Mononuclear cell (primary cell): ENCODE data around the gene SLC44A1. TPM values are rescaled to one million over a fixed set of nuclear protein-coding genes. Genes with fewer than 3 reads are reported as not detected.

Experiments used
- H3K27me3 ChIP-seq: 2 replicates; pipeline ENCODE4 v1.6.0; 2011; ENCODE audit warnings: low read length, control low read depth; ENCODE audit not compliant: insufficient read depth
- H3K4me1 ChIP-seq: 2 replicates; pipeline ENCODE4 v1.5.1; 2011; ENCODE audit warnings: mild to moderate bottlenecking, low read length, control low read depth; ENCODE audit not compliant: insufficient read depth
- H3K4me3 ChIP-seq: 2 replicates; pipeline ENCODE4 v1.5.1; 2011; ENCODE audit warnings: mild to moderate bottlenecking, low read length, moderate library complexity
- H3K9me3 ChIP-seq: 2 replicates; pipeline ENCODE4 v1.5.1; 2011; ENCODE audit warnings: low read depth, mild to moderate bottlenecking, control low read depth, low read length
- total RNA-seq: library from RNA; depleted of rRNA; stranded (reverse); fragments of >200 nt; gene quantifications from one replicate; pipeline ENCODE4 v1.2.3, GENCODE V29; 2012

SLC44A1 gene
- total RNA-seq, 1 donor: 8.2 TPM

DNA sequence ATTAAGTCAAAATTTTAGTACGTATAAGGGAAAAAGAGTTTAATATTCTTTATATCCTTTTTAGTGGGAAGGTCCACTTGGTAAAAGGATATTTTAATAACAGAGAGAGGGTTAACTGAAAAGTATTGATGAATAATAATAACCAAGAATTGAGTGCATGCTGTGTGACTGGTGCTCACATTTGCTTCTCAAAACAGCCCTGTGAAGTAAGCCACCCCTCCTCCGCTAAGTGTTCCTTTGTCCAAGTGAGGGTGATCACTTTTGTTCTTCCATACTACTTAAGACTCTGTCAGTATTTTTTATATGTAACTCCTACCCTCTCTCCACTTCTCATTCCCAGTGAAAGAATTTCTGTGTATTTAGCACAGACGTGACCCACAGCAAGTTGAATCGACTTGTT, 51.5 kb downstream of the SLC44A1 start:
- H3K4me3 ChIP-seq: no peak overlapping the region
- peaks cover 13% of the 10 kb centered on the region for H3K4me1 ChIP-seq
- no peaks in the 10 kb centered on the region for H3K9me3 ChIP-seq
- H3K27me3 ChIP-seq: no peaks in the 10 kb centered on the region

DNA sequence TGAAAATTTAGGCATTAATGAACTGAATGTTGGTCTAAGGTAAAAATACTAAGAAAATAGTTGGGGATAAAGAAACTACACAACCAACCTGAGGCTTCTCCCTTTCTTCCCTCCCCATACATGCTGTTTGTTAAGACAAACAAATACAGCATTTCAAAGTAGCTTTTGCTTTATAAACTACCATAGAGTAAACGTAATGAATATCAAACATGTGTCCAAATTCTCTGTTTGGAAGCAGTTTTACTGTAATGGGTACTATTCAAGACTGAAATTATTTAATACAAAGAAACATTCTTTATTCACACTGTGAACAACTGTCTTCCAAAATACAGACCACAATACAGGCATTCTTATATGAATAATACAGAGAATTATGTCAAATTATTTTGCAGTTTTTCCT, 52.0 kb downstream of the SLC44A1 start:
- Histone ChIP-seq H3K27me3 (no peaks in the 10 kb centered on the region), H3K9me3 (no peaks in the 10 kb centered on the region), H3K4me1 (peaks cover 8% of the 10 kb centered on the region), H3K4me3 (no peak overlapping the region)

DNA sequence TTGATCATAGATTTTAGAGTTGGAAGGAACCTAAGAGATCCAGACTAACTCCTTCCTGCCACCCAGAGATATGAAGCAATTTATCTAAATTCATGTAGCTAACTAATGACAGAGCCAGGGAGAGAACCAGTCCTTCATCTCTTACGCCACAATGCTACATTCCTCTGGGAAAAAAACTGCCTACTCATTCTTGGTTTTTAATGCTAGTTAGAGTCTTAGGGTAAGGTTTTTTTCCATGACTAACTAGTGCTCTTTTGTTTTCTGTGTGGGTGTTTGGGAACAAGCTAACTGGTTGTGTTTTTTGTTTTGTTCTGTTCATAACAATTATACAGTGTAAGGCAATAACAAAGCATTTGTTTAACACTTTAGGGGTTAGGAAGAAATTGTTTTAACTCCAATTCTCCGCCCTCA, 52.4 kb downstream of the SLC44A1 start:
- Histone ChIP-seq H3K27me3 (no peaks in the 10 kb centered on the region), H3K4me3 (no peak overlapping the region), H3K9me3 (no peaks in the 10 kb centered on the region), H3K4me1 (peaks cover 6% of the 10 kb centered on the region)

DNA sequence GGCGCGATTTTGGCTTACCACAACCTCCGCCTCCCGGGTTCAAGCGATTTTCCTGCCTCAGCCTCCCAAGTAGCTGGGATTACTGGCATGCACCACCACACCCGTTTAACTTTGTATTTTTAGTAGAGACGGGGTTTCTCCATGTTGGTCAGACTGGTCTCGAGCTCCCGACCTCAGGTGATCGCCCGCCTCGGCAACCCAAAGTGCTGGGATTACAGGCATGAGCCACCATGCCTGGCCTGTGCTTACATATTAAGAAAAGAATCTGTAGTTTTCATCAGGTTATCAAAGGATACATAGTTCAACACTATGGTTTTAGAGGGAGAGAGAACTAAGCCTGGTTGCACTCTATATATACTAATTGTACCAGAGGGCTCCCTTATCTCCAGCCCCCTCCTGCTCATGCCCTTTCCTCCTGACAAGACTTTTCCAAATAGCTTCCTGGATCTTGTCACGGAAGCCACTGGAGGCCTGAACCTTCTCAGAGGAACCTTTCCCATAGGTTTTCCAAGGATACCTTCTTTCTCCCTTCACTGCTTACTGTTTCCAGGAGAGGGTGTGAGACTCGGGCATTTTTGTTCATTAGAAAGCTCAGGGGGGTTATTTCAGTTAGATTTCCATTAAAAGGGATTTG, 53.1 kb downstream of the SLC44A1 start:
- H3K27me3 ChIP-seq: no peaks in the 10 kb centered on the region

DNA sequence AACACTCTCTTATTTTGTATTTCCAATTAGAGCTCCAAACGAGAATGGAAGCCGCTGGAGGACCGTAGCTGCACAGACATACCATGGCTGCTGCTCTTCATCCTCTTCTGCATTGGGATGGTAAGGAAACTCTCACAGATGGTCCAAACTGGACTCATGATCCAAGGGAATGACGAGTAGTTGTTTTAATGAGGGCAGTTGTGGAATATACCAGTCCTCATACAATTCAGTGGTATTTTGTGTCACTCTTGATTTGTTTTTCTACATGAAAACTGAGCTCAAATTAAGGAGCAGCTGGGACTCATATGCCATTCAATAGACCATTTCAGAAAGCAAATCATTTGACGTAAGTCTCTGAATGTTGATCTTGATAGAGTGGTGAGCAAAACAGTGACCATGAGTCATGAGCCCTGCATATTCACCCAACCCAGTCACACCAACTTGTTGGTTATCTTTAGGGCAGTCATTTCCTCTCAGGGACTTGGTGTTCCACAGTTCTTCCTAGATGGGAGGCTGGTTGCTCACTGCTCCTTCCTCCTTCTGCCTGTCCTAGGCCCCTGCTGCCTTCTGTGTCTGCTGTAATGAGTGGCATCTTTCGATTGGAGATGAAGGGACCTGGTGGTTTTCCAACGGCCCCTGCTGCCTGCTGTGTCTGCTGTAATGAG, 54.9 kb downstream of the SLC44A1 start:
- Histone ChIP-seq H3K4me3 (no peak overlapping the region), H3K27me3 (no peaks in the 10 kb centered on the region), H3K9me3 (no peaks in the 10 kb centered on the region), H3K4me1 (peaks cover 6% of the 10 kb centered on the region)

More for the DNA sequence above, 53.1 kb downstream of the SLC44A1 start:
- Histone ChIP-seq H3K9me3 (no peaks in the 10 kb centered on the region), H3K4me1 (peaks cover 6% of the 10 kb centered on the region), H3K4me3 (no peak overlapping the region)

DNA sequence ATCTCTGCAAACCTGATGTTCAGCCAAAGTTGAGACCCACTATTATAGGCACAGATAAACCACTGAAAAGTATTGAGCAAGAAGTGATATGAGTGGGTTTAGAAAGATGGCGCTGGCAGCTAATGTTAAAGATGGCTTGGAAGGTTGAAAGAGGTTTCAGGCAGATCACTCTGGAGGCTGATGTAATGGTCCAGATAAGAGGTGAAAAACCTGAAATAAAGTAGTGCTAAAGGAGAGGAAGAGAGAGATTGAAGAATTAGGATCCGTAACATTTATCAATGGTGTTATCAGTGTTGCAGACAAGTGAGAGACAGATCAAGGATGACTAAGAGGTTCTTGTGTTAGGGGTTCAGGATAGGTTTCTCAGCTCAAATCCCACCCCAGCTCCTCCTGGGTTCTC, 58.3 kb downstream of the SLC44A1 start:
- Histone ChIP-seq H3K4me3 (no peak overlapping the region), H3K9me3 (no peaks in the 10 kb centered on the region), H3K27me3 (no peaks in the 10 kb centered on the region), H3K4me1 (peaks cover 6% of the 10 kb centered on the region)

DNA sequence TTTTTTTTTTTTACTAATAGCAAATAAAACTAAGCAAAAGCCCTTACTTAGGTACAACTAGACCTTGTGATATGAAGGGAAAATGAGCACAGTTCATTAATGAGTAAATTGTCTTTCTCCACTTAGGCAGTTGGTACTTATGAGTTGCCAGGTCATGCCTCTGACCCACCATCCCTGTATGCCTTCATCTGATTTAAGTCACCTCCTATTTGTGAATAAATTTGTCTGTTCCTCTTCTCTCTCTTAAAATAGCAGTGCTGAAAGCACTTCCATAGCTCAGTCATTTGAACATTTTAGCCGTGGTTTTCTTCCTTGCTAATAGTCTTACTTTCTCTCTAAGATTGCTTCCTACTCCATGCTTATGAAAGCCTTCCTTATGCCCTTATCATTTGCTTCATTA, 61.4 kb downstream of the SLC44A1 start:
- Histone ChIP-seq H3K4me3 (no peak overlapping the region), H3K4me1 (no peaks in the 10 kb centered on the region), H3K27me3 (no peaks in the 10 kb centered on the region), H3K9me3 (no peaks in the 10 kb centered on the region)

DNA sequence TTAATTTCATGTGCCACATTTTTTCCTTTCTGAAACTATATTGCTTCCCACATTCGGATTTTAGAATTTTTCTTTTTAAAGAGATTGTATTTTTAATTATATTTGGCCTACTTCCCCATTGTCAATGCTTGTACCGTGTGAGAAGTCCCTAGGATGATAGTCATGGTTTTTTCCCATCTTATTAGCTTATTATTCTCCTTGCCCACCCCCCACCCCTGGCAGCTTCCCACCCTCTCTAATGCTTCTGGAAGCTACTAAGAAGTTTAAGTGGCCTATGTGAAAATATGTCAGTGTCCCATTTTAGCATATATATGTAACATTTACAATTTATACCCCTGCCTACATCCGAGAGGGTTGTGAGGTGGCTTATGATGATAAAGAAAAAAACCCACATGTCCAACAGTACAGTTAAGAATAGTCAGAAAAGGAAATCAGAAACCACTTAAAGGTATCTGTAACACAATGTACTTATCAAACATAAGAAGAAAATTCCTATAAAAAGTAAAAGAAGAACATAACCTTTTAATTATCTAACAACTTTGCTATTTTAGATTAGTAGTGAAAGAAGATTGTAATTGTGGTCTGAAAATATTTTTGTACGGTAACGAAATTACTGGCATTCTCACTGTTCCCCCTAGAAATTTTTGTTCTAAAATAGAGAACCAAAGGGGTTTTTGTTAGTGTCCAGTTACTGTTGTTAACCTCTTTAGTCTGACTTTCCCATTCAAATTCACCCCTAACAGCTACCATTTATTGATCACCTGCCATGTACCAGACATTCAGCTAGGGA, 62.1 kb downstream of the SLC44A1 start:
- Histone ChIP-seq H3K4me3 (no peak overlapping the region), H3K9me3 (no peaks in the 10 kb centered on the region), H3K4me1 (no peaks in the 10 kb centered on the region), H3K27me3 (no peaks in the 10 kb centered on the region)

DNA sequence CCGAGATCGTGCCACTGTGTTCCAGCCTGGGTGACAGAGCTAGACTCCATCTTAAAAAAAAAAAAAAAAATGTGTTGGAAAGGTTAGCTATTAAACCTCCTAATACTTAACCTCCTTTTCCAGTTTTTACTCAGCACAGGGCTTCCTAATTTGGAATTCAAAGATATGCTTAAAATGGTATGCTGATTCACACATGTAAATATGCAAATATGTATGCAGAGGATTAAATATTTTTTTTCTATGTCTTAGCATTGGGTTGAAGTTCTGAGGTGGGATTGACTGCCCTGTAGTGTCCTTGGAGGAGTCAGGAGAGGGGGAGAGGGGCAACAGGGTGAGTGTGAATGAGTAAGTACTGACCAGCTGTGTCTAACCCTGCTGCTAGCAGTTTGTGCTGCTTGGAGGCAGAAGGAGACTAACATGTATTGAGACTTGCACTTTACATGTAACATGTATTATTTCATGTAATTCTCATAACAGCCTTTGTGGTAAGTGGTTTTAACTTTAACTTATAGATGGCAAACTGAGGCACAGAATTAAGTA, 63.2 kb downstream of the SLC44A1 start:
- H3K9me3 ChIP-seq: no peaks in the 10 kb centered on the region
- H3K27me3 ChIP-seq: no peaks in the 10 kb centered on the region
- H3K4me1 ChIP-seq: no peaks in the 10 kb centered on the region
- H3K4me3 ChIP-seq: no peak overlapping the region

DNA sequence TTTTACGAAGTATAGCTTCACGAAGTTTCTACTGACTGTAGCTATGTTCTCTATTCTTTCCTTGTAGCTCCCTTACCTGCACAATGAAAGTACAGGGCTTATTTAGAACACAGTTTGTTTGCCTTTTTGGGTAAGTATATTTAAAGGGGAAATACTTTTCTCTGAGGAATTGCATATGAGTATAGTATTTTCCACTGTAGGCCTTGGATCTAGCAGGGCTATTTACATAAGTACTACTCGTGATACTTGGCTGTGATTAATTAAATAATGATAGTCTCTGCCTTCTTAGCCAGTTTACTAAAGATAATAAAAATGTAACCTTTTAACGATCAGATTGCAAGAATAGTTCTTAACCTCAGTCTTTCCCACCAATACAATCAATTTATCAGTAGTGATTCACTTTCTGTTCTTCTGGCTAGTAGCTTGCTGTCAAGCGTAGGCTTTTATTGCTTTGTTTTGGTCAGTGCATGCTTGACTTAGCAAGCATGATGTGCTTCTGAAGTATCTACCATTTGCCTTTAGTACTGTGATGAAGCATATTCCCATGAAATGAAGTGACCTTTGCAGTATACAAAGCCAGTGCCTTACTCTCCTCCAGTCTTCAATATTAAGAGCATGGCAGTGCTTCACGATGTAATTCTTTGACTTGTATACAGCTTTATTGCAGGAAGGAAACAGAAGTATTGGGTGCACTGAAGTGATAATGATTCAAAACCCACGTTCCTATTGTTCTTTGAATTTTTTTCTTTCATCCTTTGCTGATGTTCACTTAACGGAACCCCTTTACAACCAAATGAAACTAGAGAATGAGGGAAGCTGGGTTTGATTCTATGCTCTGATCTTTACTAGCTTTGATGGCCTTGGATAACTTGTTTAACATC, 64.2 kb downstream of the SLC44A1 start:
- no peak overlapping the region for H3K4me3 ChIP-seq
- no peaks in the 10 kb centered on the region for H3K9me3 ChIP-seq
- H3K27me3 ChIP-seq: no peaks in the 10 kb centered on the region

DNA sequence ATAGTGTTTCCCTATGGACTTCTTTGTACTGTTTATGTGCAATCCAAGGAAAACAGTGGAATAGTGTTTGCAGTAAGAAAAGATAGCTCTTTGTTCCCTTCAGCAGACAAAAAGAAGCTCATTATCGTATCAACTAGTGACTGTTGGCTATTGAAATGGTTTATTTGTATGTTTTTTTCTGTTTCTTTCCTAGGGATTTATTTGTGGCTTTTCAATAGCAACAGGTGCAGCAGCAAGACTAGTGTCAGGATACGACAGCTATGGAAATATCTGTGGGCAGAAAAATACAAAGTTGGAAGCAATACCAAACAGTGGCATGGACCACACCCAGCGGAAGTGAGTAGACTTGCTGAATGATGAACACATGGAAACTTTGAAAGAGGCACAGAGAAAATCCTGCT, 65.1 kb downstream of the SLC44A1 start:
- H3K9me3 ChIP-seq: no peaks in the 10 kb centered on the region
- H3K4me1 ChIP-seq: no peaks in the 10 kb centered on the region
- no peak overlapping the region for H3K4me3 ChIP-seq
- no peaks in the 10 kb centered on the region for H3K27me3 ChIP-seq

More for the DNA sequence above, 64.2 kb downstream of the SLC44A1 start:
- H3K4me1 ChIP-seq: no peaks in the 10 kb centered on the region

DNA sequence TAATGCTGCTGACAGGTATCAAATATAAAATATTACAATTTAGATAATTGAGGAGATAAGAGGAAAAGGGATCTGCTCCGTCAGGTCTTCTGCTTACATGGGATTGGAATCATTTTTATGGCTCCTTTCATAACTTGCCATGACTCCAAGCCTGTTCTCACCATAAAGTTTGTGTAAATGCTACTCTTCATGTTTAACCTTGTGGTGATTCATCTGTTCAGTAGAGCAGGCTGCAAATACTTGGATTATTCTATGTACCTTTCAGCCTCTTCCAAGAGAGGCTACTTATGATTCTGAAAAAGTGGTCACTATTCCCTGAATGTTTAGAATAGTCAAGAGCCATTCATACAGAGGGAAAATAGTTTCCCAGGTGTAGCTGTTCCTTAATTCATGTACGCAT, 66.9 kb downstream of the SLC44A1 start:
- Histone ChIP-seq H3K9me3 (no peaks in the 10 kb centered on the region), H3K27me3 (no peaks in the 10 kb centered on the region), H3K4me1 (no peaks in the 10 kb centered on the region)

DNA sequence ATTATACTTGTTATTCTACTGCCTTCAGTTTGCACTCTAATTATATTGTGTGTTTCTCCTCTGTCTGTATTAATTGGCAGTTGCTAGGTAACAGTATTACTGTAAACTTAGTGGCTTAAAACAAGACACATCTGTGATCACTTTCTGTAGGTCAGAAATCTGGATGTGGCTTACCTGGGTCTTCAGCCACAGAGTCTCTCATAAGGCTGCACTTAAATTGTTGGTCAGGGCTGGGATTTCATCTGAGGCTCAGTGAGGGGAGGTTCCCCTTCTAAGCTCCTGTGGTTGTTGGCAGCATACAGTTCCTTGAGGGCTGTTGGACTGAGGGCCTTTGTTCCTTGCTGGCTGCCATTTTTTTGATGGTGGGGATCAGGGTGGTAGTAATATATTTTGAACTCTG, 68.8 kb downstream of the SLC44A1 start:
- Histone ChIP-seq H3K4me1 (no peaks in the 10 kb centered on the region), H3K9me3 (no peaks in the 10 kb centered on the region), H3K27me3 (no peaks in the 10 kb centered on the region), H3K4me3 (no peak overlapping the region)

More for the DNA sequence above, 66.9 kb downstream of the SLC44A1 start:
- H3K4me3 ChIP-seq: no peak overlapping the region

DNA sequence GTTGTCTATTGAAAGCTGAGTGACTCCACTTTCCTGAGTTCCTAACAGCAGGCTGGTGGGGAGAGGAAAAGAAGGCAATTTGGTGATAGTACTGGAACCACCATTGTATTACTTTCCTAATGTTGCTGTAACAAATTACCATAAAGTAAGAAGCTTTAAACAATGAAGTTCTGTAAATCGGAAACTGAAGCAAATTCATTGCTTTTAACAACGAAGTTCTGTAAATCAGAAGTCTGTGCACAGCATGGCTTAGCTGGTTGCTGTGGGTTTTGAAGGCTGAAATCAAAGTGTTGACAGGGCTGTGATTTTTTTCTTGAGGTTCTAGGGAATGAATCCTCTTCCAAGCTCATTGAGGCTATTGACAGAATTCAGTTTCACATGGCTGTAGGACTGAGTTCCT, 72.3 kb downstream of the SLC44A1 start:
- Histone ChIP-seq H3K4me1 (no peaks in the 10 kb centered on the region), H3K27me3 (no peaks in the 10 kb centered on the region), H3K4me3 (no peak overlapping the region), H3K9me3 (no peaks in the 10 kb centered on the region)
